Epithelial cell of proximal tubule (primary cell): ENCODE results near the gene LARP1. TPM values are rescaled to one million over a fixed set of nuclear protein-coding genes. Genes with fewer than 3 reads are reported as not detected.

Experiments
- DNase-seq: peaks from one replicate; pipeline ENCODE4 v3.0.0-alpha.2; 2011; ENCODE audit warnings: low read depth
- H3K4me3 ChIP-seq: 2 replicates; pipeline ENCODE4 v1.5.1; 2011; ENCODE audit warnings: low read depth, mild to moderate bottlenecking, low read length
- total RNA-seq: library from RNA; depleted of rRNA; stranded (reverse); fragments of >200 nt; gene quantifications from 2 replicates; pipeline ENCODE4 v1.2.3, GENCODE V29; 2015
- TF ChIP-seq, protein P1 (sequence below): conservative IDR thresholded peaks from 2 replicates; pipeline ENCODE4 v1.5.1; 2012; ENCODE audit warnings: low read depth, mild to moderate bottlenecking, low read length

LARP1 gene
- total RNA-seq, 1 donor from 2014 or later: 111 TPM

DNA sequence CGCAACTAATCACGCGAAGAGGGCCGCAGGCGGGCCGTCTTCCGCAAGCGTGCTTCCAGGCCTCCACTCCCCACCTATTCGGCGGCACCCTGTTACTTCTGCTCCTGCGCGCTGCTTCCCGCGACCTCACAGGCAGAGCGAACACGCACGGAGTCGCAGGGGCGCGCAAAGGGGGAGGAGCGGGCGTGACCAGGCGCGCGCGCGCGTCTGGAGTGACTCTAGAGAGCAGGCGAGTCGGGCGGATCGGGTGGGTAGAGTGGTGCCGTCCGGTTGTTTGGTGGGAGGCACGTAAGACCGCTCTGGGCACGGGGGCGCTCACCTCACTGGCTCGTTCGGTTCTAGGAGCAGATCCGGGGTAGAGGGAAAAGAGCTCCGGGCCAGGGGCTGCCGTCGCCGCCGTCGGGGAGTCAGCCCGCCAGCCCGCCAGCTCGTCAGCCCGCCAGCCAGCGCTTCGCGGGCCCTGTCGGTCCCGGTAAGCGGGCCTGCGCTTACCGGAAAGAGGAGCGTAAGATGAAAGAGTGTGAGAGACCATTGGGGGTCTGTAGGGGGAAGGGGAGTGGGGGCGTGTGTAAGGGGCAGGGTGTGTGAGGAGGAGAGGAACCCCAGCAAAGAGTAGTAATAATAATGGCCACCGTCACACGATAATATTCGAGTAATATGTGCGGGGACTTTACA is 103.3 kb downstream of the LARP1 start, which contains the start of gene CNOT8:
Gene CNOT8 (plus strand): TSS at position 331 of the 675 bp plus-strand sequence. CDS start 4,652 bp downstream, outside the sequence.
- TF ChIP-seq, protein P1, sequence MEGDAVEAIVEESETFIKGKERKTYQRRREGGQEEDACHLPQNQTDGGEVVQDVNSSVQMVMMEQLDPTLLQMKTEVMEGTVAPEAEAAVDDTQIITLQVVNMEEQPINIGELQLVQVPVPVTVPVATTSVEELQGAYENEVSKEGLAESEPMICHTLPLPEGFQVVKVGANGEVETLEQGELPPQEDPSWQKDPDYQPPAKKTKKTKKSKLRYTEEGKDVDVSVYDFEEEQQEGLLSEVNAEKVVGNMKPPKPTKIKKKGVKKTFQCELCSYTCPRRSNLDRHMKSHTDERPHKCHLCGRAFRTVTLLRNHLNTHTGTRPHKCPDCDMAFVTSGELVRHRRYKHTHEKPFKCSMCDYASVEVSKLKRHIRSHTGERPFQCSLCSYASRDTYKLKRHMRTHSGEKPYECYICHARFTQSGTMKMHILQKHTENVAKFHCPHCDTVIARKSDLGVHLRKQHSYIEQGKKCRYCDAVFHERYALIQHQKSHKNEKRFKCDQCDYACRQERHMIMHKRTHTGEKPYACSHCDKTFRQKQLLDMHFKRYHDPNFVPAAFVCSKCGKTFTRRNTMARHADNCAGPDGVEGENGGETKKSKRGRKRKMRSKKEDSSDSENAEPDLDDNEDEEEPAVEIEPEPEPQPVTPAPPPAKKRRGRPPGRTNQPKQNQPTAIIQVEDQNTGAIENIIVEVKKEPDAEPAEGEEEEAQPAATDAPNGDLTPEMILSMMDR: no peak
- DNase-seq: peak; percentile 53
- peak within 1 kb of the TSS; percentile 76 for H3K4me3 ChIP-seq

DNA sequence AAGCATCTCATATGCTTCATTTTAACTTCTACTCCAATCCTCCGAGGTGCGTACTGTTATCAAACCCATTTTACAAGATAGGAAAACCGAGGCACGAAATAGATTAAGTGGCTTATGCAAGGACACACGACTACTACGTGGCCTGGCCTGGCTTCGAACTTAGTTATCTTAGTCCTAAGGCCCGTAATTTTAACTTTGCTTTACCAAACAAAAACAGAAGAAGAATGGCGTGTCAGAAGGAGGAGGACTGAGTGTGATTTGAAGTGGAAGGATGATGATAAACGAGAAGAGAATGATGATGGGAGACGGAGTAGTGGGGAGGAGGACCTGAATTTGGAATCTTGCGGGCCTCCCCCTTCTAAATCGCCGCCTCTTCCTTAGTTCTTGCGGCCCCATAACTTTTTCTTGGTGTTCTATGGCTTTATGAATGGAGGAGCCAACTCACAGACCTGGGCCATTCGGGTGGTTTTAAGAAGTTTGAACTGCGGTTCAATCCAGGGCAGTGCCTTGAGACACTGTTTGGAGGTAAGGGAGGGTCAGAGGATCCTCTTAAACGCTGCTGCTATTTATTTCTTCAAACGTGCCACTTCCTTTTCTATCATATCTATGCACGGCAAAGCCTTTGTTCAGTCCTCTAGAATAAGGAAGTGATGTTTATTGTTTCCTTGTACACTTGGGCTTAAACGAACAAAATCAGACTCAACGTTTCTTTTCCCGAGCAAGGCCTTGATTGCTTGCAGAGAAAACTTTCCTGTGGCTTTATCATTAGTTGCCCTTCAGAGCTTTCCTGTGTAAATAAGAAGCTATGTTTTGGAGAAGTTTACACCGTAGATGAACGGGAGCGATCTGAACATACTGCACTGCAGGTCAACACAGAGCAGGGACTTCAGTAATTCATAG is 104.0 kb downstream of the LARP1 start:
- TF ChIP-seq, protein P1: no peak
- peak overlapping the region; percentile 76 for H3K4me3 ChIP-seq
- no peak for DNase-seq

DNA sequence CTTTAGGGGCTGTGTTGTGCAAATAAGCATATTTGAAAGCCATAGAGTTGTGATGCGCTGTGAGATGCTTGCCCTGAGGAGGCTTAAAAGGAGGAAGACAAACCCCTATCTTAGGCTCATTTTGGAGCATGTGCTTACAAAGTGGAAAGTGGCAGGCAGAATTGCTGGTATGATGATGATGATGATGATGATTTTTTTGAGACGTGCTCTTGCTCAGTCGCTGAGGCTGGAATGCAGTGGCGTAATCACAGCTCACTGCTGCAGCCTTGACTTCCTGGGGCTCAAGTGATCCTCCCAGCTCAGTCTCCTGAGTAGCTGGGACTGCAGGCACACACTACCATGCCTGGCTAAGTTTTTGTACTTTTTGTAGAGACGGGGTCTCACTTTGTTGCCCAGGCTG is 104.9 kb downstream of the LARP1 start:
- TF ChIP-seq, protein P1: no peak
- H3K4me3 ChIP-seq: peak overlapping the region; percentile 76
- no peak for DNase-seq

DNA sequence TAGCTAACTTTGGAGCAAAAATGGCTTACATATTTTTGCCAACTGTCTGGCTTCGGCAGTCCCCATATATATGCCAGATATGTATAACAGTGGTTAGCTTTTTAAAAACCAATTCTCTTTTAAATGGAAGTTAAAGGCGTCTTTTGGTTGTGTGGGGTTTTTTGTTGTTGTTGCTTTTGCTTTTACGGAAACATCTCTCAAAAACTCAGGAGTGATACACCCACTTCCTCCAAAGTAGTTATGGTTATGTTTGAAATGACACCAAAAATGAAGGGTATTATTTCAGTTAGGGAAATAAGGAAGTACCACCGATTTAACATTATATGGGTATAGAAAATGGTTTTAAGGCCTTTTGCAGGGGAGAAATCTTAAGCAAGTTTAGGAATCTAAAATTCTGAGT is 105.6 kb downstream of the LARP1 start:
- TF ChIP-seq, protein P1: no peak
- peak overlapping the region; percentile 76 for H3K4me3 ChIP-seq

DNA sequence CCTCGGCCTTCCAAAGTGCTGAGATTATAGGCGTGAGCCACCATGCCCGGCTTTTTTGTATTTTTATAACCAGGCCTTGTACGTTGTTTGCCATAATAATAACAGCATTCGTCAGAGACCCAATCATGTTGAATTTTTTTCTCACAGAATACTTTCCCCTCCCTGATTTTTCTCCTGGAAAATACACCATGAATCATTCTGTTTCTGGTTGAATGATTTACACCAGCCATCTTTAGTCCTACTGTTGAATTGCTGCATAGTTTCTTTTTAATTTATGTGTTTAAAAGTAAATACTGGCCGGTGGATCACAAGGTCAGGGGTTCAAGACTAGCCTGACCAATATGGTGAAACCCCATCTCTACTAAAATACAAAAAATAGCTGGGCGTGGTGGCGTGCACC is 106.8 kb downstream of the LARP1 start:
- no peak for DNase-seq
- TF ChIP-seq, protein P1: no peak
- H3K4me3 ChIP-seq: no peak overlapping the region

More for the DNA sequence above, 105.6 kb downstream of the LARP1 start:
- DNase-seq: no peak

DNA sequence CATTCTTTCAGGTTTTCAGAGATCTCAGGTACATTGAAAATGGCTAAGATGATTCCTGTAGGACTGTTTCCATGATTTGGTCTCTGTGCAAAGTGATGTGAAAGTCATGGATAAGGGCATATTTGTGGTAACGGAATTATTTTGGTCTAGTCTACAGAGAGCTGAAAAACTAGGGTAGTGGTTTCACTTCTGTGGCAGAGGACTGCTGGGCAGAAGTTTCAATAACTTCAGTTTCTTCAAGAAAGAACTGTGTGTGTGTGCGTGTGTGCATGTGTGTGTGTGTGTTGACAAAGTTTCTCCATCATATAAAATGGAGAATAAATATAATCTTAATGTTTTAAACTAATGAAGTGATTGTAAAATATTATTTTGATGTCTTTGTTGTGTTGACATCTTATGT is 107.6 kb downstream of the LARP1 start:
- no peak for DNase-seq
- TF ChIP-seq, protein P1: no peak
- no peak overlapping the region for H3K4me3 ChIP-seq
